Aorta (tissue), 5 donors: ENCODE results near the gene RGMA. TPM values are rescaled to one million over a fixed set of nuclear protein-coding genes. Genes with fewer than 3 reads are reported as not detected.

Source experiments
- ATAC-seq: fragments of 200-7000 bp; cut with Tn5 transposase; one replicate; pipeline ENCODE4 v1.9.1; 2022; ENCODE audit warnings: moderate library complexity; ENCODE audit not compliant: low FRiP score
- DNase-seq, 2 donors: peaks; one replicate each; pipeline ENCODE4 v3.0.0-alpha.2; 2020
- H3K27ac ChIP-seq, 2 donors: one replicate each; pipeline ENCODE4 v1.5.1; 2013; ENCODE audit warnings: low read length in 2 of 2, mild to moderate bottlenecking in 2 of 2, moderate library complexity in 2 of 2, control low read depth in 1 of 2, inconsistent platforms in 1 of 2, low read depth in 1 of 2
- H3K27me3 ChIP-seq, 2 donors: one replicate each; pipeline ENCODE4 v1.6.1; 2013; ENCODE audit warnings: control low read depth in 1 of 2, low read length in 1 of 2, mild to moderate bottlenecking in 1 of 2, moderate library complexity in 1 of 2; ENCODE audit not compliant: insufficient read depth in 2 of 2, control insufficient read depth in 1 of 2
- H3K36me3 ChIP-seq, 2 donors: one replicate each; pipeline ENCODE4 v1.6.1; 2013; ENCODE audit warnings: control low read depth in 1 of 2, low read length in 1 of 2, mild to moderate bottlenecking in 1 of 2; ENCODE audit not compliant: insufficient read depth in 2 of 2, control insufficient read depth in 1 of 2
- H3K4me1 ChIP-seq, 2 donors: one replicate each; pipeline ENCODE4 v1.6.1; 2013; ENCODE audit warnings: low read length in 2 of 2, control low read depth in 1 of 2, mild to moderate bottlenecking in 1 of 2, moderate library complexity in 1 of 2; ENCODE audit not compliant: insufficient read depth in 2 of 2, control insufficient read depth in 1 of 2
- H3K4me3 ChIP-seq, 2 donors: one replicate each; pipeline ENCODE4 v1.5.1; 2013; ENCODE audit warnings: low read length in 2 of 2, control low read depth in 1 of 2, mild to moderate bottlenecking in 1 of 2
- H3K9me3 ChIP-seq: one replicate; pipeline ENCODE4 v1.6.1; 2013; ENCODE audit warnings: mild to moderate bottlenecking, low read length; ENCODE audit not compliant: control insufficient read depth
- WGBS, 2 donors: extraction: QIAGEN DNeasy Blood & Tissue Kit; methylation state at CpG; one replicate each; pipeline ENCODE4 v1.1.7; 2013; 5-methylcytosine and 5-hydroxymethylcytosine counted together
- intact Hi-C, 2 donors: fragments of 100-400 bp; cut with DNase I; formaldehyde crosslinking; loops; one replicate each; pipeline versions ENCODE4 v1.14.2 to v1.15.0; 2022
- polyA plus RNA-seq, 2 donors: library from polyadenylated mRNA; stranded (reverse); fragments of 200-250 nt; gene quantifications; one replicate each; pipeline ENCODE4 v1.2.3, GENCODE V29; 2013
- total RNA-seq, 2 donors: library from RNA; stranded (reverse); fragmentation: NEBNext Ultra II Directional; extraction: Animal tissue kit (Norgen Biotek cat#: 25700); gene quantifications; one replicate each; pipeline ENCODE4 v1.2.1, GENCODE V29; 2021
- donor health status: healthy with polysubstance abuse.
- donor health status: Bipolar disorder and iron deficiency.
- donor health status: DM: no; HTN: no; CAD: no.
- donor health status: DM: no; HTN: no; CAD: no.
- donor health status: DM: yes; HTN: yes; CAD: no.

The RGMA gene
- total and polyA plus RNA-seq, 4 donors: 4.4 to 50.3 (median 19.4) TPM

- H3K4me1 ChIP-seq: no peaks in the 10 kb centered on the region
- ATAC-seq (no peak), DNase-seq (no peak)
- no peak overlapping the region for H3K4me3 ChIP-seq
- no peaks in the 10 kb centered on the region for H3K9me3 ChIP-seq
- 71 to 75% methylated on average over 4 of the region's 4 CpGs for WGBS, 2 donors
- intact Hi-C loops: loop anchor here in 1 of 2 donors (5.0 kb wide), 1 partner anchor 96 kb away; no protein-coding TSS in a partner anchor
- H3K36me3 ChIP-seq: peaks cover 10 to 14% of the 10 kb centered on the region in 2 donors
- no peak overlapping the region for H3K27ac ChIP-seq
- no peaks in the 10 kb centered on the region for H3K27me3 ChIP-seq
These were observed 70.4 kb downstream of the RGMA start for GRCh38 chr15:93018574-93018973.

GRCh38 chr15:93017526-93017925 is 71.5 kb downstream of the RGMA start:
- H3K36me3 ChIP-seq: peaks cover 10 to 19% of the 10 kb centered on the region in 2 donors
- 23 to 29% methylated on average over 6 of the region's 6 CpGs for WGBS, 2 donors
- DNase-seq (no peak), ATAC-seq (peak; percentile 74)
- intact Hi-C loops: loop anchor here in 1 of 2 donors (5.0 kb wide), 1 partner anchor 95 kb away; no protein-coding TSS in a partner anchor
- H3K4me3 ChIP-seq: no peak overlapping the region
- H3K4me1 ChIP-seq: no peaks in the 10 kb centered on the region
- H3K27me3 ChIP-seq: no peaks in the 10 kb centered on the region
- no peak overlapping the region for H3K27ac ChIP-seq
- no peaks in the 10 kb centered on the region for H3K9me3 ChIP-seq

DNA sequence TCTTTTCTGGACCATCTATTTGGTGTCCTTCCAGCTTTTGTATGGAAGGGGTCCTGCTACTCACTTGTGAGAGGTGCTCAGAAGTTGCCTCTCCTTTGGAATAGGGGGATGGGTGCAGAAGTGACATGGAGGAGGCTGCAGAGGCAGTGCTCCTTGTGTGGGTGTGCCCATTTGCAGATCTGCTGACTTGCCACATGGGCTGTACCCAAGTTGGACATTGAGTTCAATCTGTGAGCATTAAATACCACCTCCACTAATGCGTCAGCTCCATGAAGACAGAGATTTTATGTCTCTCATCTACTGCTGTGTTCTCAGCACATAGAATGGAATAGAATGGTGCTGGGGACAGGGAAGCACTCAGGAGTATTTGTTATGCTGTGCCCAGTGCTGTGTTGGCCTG is 76.2 kb downstream of the RGMA start:
- H3K4me3 ChIP-seq: no peak overlapping the region
- intact Hi-C loops: loop anchor here in 1 of 2 donors (5.0 kb wide), 1 partner anchor 40 kb away; no protein-coding TSS in a partner anchor
- 91 to 100% methylated on average over 1 of the region's 1 CpG for WGBS, 2 donors
- no peaks in the 10 kb centered on the region for H3K27me3 ChIP-seq
- H3K9me3 ChIP-seq: no peaks in the 10 kb centered on the region
- no peak overlapping the region for H3K27ac ChIP-seq
- DNase-seq (no peak), ATAC-seq (no peak)
- H3K4me1 ChIP-seq: no peaks in the 10 kb centered on the region
- peaks cover 10 to 27% of the 10 kb centered on the region in 2 donors for H3K36me3 ChIP-seq

GRCh38 chr15:93007994-93008393 is 81.0 kb downstream of the RGMA start:
- intact Hi-C loops: no loop called here
- H3K9me3 ChIP-seq: no peaks in the 10 kb centered on the region
- no peak for DNase-seq
- H3K27ac ChIP-seq: no peak overlapping the region
- 94 to 96% methylated on average over 3 of the region's 3 CpGs for WGBS, 2 donors
- H3K4me3 ChIP-seq: no peak overlapping the region
- H3K36me3 ChIP-seq: peaks cover 4 to 22% of the 10 kb centered on the region in 2 donors
- ATAC-seq: no peak
- H3K27me3 ChIP-seq: no peaks in the 10 kb centered on the region
- H3K4me1 ChIP-seq: no peaks in the 10 kb centered on the region

DNA sequence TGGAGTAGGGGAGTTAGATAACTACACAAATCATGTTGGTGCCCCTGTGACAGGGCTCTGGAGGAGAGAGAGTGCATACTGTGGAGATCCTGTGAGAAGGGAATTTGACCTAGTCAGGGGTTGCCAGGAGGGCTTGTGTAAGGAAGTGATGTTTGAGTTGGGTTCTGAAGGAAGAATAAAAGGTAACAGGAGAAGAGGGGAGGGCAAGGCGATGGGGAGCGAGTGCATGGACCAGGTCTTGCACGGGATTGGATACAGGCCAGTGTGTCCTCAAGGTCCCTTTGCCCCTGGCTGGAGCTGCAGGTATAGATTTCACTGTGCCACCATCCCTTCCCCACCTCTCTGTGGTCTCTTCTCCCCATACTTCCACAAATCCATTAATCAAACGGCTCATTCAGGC is 83.9 kb downstream of the RGMA start:
- intact Hi-C loops: no loop called here
- Histone ChIP-seq H3K4me1 (no peaks in the 10 kb centered on the region), H3K36me3 (peaks cover 10 to 15% of the 10 kb centered on the region in 2 donors), H3K4me3 (no peak overlapping the region), H3K27ac (no peak overlapping the region), H3K27me3 (no peaks in the 10 kb centered on the region), H3K9me3 (no peaks in the 10 kb centered on the region)
- ATAC-seq (no peak), DNase-seq (no peak)
- 70 to 74% methylated on average over 4 of the region's 4 CpGs for WGBS, 2 donors

GRCh38 chr15:93001881-93002280 is 87.1 kb downstream of the RGMA start:
- WGBS, 2 donors: 88 to 93% methylated on average over 2 of the region's 2 CpGs
- Histone ChIP-seq H3K36me3 (peaks cover 10% of the 10 kb centered on the region in 2 donors), H3K4me1 (no peaks in the 10 kb centered on the region), H3K27me3 (no peaks in the 10 kb centered on the region), H3K27ac (no peak overlapping the region), H3K9me3 (no peaks in the 10 kb centered on the region), H3K4me3 (no peak overlapping the region)
- DNase-seq (no peak), ATAC-seq (no peak)
- intact Hi-C loops: loop anchor here in 1 of 2 donors (5.0 kb wide), 1 partner anchor 80 kb away; no protein-coding TSS in a partner anchor

DNA sequence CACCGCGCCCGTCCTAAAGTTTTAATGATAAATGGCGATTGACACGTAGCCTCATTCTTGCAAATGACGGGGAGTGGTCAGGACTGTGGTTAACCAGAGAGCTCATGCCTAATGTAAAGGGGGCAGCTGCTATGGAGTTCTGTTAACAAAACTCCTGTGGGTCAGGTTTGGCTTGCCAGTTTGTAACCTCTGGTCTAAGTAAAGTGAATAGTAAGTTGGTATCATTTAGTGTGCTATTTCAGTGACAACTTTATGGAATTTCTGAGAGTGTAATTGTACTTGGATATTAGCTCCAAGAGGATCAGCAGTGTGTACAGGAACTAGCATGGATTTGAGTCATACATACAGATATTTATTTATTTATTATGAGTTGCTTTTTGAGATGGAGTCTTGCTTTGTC is 87.9 kb downstream of the RGMA start:
- 89 to 95% methylated on average over 6 of the region's 6 CpGs for WGBS, 2 donors
- Histone ChIP-seq H3K27me3 (no peaks in the 10 kb centered on the region), H3K27ac (no peak overlapping the region), H3K9me3 (no peaks in the 10 kb centered on the region), H3K4me3 (no peak overlapping the region), H3K36me3 (peaks cover 10% of the 10 kb centered on the region in 2 donors), H3K4me1 (no peaks in the 10 kb centered on the region)
- DNase-seq: no peak
- intact Hi-C loops: loop anchor here in 1 of 2 donors (5.0 kb wide), 1 partner anchor 79 kb away; no protein-coding TSS in a partner anchor
- ATAC-seq: no peak

DNA sequence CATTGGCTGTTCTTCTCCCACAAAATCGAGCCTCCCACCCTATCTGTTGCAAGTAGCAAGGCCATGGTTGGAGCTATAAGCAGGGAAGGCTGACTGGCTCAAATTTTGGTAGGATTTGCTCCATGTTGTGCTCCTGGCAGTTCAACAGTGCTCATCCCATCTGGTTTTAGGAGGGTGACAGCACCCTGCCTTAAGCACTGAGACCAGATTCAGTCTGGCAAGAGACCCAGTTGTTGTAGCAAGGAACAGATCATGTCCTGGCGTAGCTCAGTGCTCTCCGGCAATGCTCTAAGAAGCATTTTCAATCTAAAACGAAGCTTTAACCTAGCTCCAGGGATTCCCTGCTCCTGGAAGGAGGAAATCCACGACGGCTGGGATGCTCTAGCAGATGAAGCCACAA is 91.2 kb downstream of the RGMA start:
- DNase-seq (no peak), ATAC-seq (no peak)
- no peaks in the 10 kb centered on the region for H3K4me1 ChIP-seq
- no peaks in the 10 kb centered on the region for H3K9me3 ChIP-seq
- H3K36me3 ChIP-seq: peaks cover 9 to 10% of the 10 kb centered on the region in 2 donors
- no peak overlapping the region for H3K4me3 ChIP-seq
- no peaks in the 10 kb centered on the region for H3K27me3 ChIP-seq
- WGBS, 2 donors: 94 to 96% methylated on average over 6 of the region's 6 CpGs
- no peak overlapping the region for H3K27ac ChIP-seq
- intact Hi-C loops: no loop called here

- DNase-seq (no peak), ATAC-seq (no peak)
- Histone ChIP-seq H3K36me3 (peaks cover 0 to 12% of the 10 kb centered on the region in 2 donors), H3K4me1 (peaks cover 0 to 1% of the 10 kb centered on the region in 2 donors), H3K27ac (no peak overlapping the region), H3K27me3 (no peaks in the 10 kb centered on the region), H3K9me3 (no peaks in the 10 kb centered on the region), H3K4me3 (no peak overlapping the region)
- intact Hi-C loops: no loop called here
- 83 to 92% methylated on average over 9 of the region's 9 CpGs for WGBS, 2 donors
These were observed 96.3 kb downstream of the RGMA start for GRCh38 chr15:92992720-92993119.
